GM23248 (cell line): Measurements from ENCODE around the gene TMEM181. TPM values are rescaled to one million over a fixed set of nuclear protein-coding genes. Genes with fewer than 3 reads are reported as not detected.
A peak's percentile ranks its signal among the peaks of the same experiment; 100 is the strongest.

Experiments
- DNase-seq: peaks from one replicate; pipeline ENCODE4 v3.0.0-alpha.2; 2015
- H2AFZ ChIP-seq: fragments of 200-600 bp; sonication (generic); 2 replicates; pipeline ENCODE4 v1.6.1; 2016; ENCODE audit warnings: antibody characterized with exemption
- H3F3A ChIP-seq: fragments of 200-600 bp; sonication (generic); 2 replicates; pipeline ENCODE4 v1.6.1; 2016; ENCODE audit warnings: mild to moderate bottlenecking, antibody characterized with exemption, mixed run types; ENCODE audit not compliant: insufficient read depth
- H3K27ac ChIP-seq: fragments of 200-600 bp; sonication (generic); 2 replicates; pipeline ENCODE4 v1.5.1; 2016; ENCODE audit warnings: mild to moderate bottlenecking
- H3K27me3 ChIP-seq: fragments of 200-600 bp; sonication (generic); replicated peaks from 2 replicates; pipeline ENCODE4 v1.6.1; 2016; ENCODE audit warnings: mild to moderate bottlenecking; ENCODE audit not compliant: insufficient read depth
- H3K36me3 ChIP-seq: fragments of 200-600 bp; sonication (generic); 2 replicates; pipeline ENCODE4 v1.6.1; 2016; ENCODE audit warnings: low read depth, mild to moderate bottlenecking
- H3K4me1 ChIP-seq: fragments of 200-600 bp; sonication (generic); 2 replicates; pipeline ENCODE4 v1.6.1; 2016; ENCODE audit warnings: mild to moderate bottlenecking; ENCODE audit not compliant: insufficient read depth
- H3K4me2 ChIP-seq: fragments of 200-600 bp; sonication (generic); one replicate; pipeline ENCODE4 v1.6.1; 2016; ENCODE audit warnings: mild to moderate bottlenecking; ENCODE audit not compliant: unreplicated experiment
- H3K4me3 ChIP-seq: fragments of 200-600 bp; sonication (generic); 2 replicates; pipeline ENCODE4 v1.5.1; 2016; ENCODE audit warnings: mild to moderate bottlenecking
- H3K79me2 ChIP-seq: fragments of 200-600 bp; sonication (generic); 2 replicates; pipeline ENCODE4 v1.6.1; 2016; ENCODE audit warnings: mild to moderate bottlenecking; ENCODE audit not compliant: insufficient read depth
- H3K9ac ChIP-seq: fragments of 200-600 bp; sonication (generic); 2 replicates; pipeline ENCODE4 v1.6.1; 2016; ENCODE audit warnings: mild to moderate bottlenecking
- H3K9me2 ChIP-seq: fragments of 200-600 bp; sonication (generic); 2 replicates; pipeline ENCODE4 v1.6.1; 2016; ENCODE audit warnings: mixed run types, mild to moderate bottlenecking, moderate library complexity; ENCODE audit not compliant: insufficient read depth
- H3K9me3 ChIP-seq: fragments of 200-600 bp; sonication (generic); one replicate; pipeline ENCODE4 v1.6.1; 2017; ENCODE audit warnings: low read depth
- H4K20me1 ChIP-seq: fragments of 200-600 bp; sonication (generic); 2 replicates; pipeline ENCODE4 v1.6.0; 2016; ENCODE audit not compliant: insufficient read depth
- EZH2 ChIP-seq: fragments of 200-600 bp; sonication (generic); IDR thresholded peaks from 2 replicates; pipeline ENCODE4 v1.6.1; 2018; ENCODE audit warnings: antibody characterized with exemption, mild to moderate bottlenecking; ENCODE audit not compliant: insufficient read depth, poor library complexity, severe bottlenecking
- EZH2phosphoT487 ChIP-seq: fragments of 200-600 bp; sonication (generic); IDR thresholded peaks from 2 replicates; pipeline ENCODE4 v1.6.1; 2018; ENCODE audit warnings: antibody characterized with exemption, moderate library complexity, mild to moderate bottlenecking, low read depth; ENCODE audit not compliant: insufficient read depth
- WGBS, 2 experiments: methylation state at CpG; one replicate each; pipeline ENCODE4 v1.1.6; 2015 to 2017; ENCODE audit warnings: low lambda C conversion rate in 2 of 2, low coverage in 1 of 2; ENCODE audit errors: missing lambda C conversion rate in 2 of 2; 5-methylcytosine and 5-hydroxymethylcytosine counted together
- in situ Hi-C: fragments of 300-500 bp; cut with MboI; formaldehyde crosslinking; loops from 2 replicates; pipeline ENCODE4 v1.15.0; 2020
- polyA plus RNA-seq: library from polyadenylated mRNA; unstranded; fragments of >200 nt; fragmentation: Nextera tagmentation; extraction: Ambion mirVana; gene quantifications from 2 replicates; pipeline ENCODE4 v1.2.1, GENCODE V29; 2016
- total RNA-seq: library from RNA; depleted of rRNA; stranded (reverse); fragments of >200 nt; shearing (Covaris generic); gene quantifications from 2 replicates; pipeline ENCODE4 v1.2.3, GENCODE V29; 2014

The TMEM181 gene
- total and polyA plus RNA-seq, 2 experiments from 2014 or later = 30.7 to 52.6 TPM

DNA sequence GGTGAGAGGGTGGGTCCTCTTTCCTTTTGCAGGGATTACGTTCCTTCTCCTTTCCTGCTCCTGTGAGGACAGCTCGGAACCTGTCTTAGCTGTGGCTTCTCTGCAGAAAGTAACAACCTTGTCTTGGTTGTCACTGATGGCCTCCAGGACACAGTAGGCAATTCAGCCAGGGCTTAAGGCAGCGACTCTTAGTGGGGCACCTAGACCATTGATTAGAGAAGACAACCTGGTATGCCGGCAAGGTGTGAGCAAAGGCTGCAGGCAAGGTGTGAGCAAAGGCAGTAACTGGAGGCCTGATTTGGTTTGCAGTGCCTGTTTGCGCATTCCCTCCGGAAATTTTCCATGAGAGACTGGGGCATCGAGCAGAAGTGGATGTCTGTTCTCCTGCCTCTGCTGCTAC is 47.0 kb downstream of the TMEM181 start:
- Histone ChIP-seq H3F3A (no peaks in the 10 kb centered on the region), H3K4me3 (no peak overlapping the region), H3K9ac (no peak overlapping the region), H3K9me2 (no peaks in the 10 kb centered on the region), H4K20me1 (no peaks in the 10 kb centered on the region), H3K9me3 (no peaks in the 10 kb centered on the region), H3K27me3 (no peaks in the 10 kb centered on the region), H2AFZ (no peak overlapping the region), H3K4me2 (no peak overlapping the region), H3K4me1 (no peaks in the 10 kb centered on the region), H3K79me2 (peaks cover 19% of the 10 kb centered on the region), H3K27ac (no peak overlapping the region), H3K36me3 (peaks cover 6% of the 10 kb centered on the region; the same call in 1 of the 2 replicates)
- in situ Hi-C loops = loop anchor here (10.0 kb wide), 1 partner anchor 382 kb away; no protein-coding TSS in a partner anchor
- no peak for DNase-seq
- TF ChIP-seq EZH2phosphoT487 (no peak), EZH2 (no peak)
- WGBS, 2 experiments = 96 to 98% methylated on average over 7 of the region's 7 CpGs

DNA sequence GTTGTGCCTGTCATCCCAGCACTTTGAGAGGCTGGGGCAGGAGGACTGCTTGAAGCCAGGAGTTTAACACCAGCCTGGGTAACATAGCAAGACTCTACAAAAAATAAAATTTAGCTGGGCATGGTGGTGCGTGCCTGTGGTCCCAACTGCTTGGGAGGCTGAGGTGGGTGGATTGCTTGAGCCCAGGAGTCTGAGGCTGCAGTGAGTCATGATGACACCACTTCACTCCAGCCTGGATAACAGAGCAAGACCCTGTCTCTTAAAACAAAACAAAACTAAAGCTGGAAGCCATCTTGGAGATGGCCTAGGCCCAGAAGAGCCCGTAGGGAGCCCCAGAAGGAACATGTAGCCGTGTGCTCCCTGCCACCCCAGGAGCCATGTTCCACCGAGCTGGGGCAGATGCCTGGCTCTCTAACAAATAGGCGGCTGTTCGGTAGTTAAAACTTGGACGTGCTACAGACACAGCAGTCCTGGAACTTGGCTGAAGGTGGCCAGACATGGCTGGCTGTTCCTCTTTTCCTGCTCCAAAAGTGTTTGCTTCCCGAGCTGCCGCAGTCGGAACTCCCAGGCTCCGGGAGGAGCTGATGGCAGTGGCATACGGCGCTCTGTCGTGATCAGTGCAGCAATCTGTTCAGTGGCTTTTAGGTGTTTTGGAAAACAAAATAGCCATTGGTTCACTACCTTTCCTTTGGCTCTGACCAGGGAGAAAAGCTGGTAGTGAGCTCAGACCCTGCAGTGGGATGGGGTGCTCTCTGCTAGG is 47.7 kb downstream of the TMEM181 start:
- Histone ChIP-seq H3K36me3 (peaks cover 9% of the 10 kb centered on the region; the same call in 1 of the 2 replicates), H4K20me1 (no peaks in the 10 kb centered on the region), H3K27ac (no peak overlapping the region), H2AFZ (no peak overlapping the region), H3K9me2 (no peaks in the 10 kb centered on the region), H3K4me3 (no peak overlapping the region), H3K79me2 (peaks cover 13% of the 10 kb centered on the region), H3K9ac (no peak overlapping the region), H3K27me3 (no peaks in the 10 kb centered on the region), H3K9me3 (no peaks in the 10 kb centered on the region), H3F3A (no peaks in the 10 kb centered on the region), H3K4me1 (no peaks in the 10 kb centered on the region), H3K4me2 (no peak overlapping the region)
- TF ChIP-seq EZH2 (no peak), EZH2phosphoT487 (no peak)
- peak; percentile 4 for DNase-seq
- in situ Hi-C loops = loop anchor here (10.0 kb wide), 1 partner anchor 383 kb away; no protein-coding TSS in a partner anchor
- 96 to 98% methylated on average over 14 of the region's 14 CpGs for WGBS, 2 experiments

DNA sequence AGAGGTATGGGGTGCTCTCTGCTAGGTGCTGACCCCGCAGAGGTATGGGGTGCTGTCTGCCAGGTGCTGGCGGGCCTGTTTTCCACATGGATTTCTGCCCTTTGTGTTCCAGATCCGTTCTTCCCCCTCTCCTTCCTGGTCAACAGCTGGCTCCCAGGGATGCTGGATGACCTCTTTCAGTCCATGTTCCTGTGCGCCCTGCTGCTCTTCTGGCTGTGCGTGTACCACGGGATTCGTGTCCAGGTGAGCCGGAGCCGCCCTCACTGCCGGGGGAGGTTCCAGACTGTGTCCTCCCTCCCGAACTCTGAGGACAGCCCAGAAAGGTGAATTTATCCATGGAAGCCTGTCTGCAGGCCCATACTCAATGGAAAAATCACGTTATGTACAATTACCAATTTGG is 48.3 kb downstream of the TMEM181 start:
- TF ChIP-seq EZH2 (no peak), EZH2phosphoT487 (no peak)
- no peaks in the 10 kb centered on the region for H3K27me3 ChIP-seq

DNA sequence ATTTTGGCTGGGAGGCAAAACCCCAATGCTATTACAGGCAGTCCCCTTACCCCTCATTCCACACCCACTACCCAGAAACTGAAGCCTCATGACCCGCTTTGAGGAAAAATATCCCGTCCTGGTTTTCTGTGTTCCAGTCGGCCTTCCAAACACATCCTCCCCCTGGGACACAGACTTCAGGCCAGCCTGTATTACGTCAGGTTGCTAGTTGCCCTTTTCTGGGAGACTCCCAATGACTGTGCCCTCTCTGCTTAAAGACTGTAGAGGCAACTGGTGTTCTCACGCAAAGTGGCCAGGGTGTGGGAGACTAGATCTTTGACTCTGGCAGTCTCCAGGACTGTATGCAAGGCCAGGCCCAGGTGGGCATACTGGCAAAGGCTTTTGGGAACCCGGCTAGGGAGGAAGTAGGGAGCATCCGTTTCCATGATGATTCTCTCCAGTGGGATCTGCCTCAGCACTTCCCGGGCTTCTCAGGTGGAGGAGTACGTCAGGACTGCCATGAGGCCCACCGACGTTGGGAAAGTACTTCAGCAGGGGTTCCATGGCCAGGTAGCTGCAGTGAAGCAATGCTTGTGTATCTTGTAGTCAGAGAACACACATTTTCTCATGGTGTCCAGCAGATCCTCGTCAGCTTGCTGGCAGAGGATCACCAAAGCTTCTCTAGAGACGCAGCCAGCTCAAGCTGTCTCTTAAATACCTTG is 49.7 kb downstream of the TMEM181 start:
- Histone ChIP-seq H3K4me1 (no peaks in the 10 kb centered on the region), H3K4me2 (no peak overlapping the region), H3K4me3 (no peak overlapping the region), H3K9me2 (no peaks in the 10 kb centered on the region), H3K36me3 (peaks cover 18% of the 10 kb centered on the region), H3K9me3 (no peaks in the 10 kb centered on the region), H2AFZ (no peak overlapping the region), H4K20me1 (no peaks in the 10 kb centered on the region), H3K27me3 (no peaks in the 10 kb centered on the region), H3K9ac (no peak overlapping the region), H3K27ac (no peak overlapping the region), H3F3A (no peaks in the 10 kb centered on the region), H3K79me2 (peaks cover 5% of the 10 kb centered on the region; the same call in 1 of the 2 replicates)
- DNase-seq = no peak
- in situ Hi-C loops = loop anchor here (10.0 kb wide), 1 partner anchor 385 kb away; no protein-coding TSS in a partner anchor
- TF ChIP-seq EZH2 = no peak
- TF ChIP-seq EZH2phosphoT487 = no peak
- WGBS, 2 experiments = 97 to 98% methylated on average over 13 of the region's 13 CpGs

More for the DNA sequence above, 48.3 kb downstream of the TMEM181 start:
- DNase-seq = no peak
- Histone ChIP-seq H3K4me1 (no peaks in the 10 kb centered on the region), H3K9me3 (no peaks in the 10 kb centered on the region), H3K9me2 (no peaks in the 10 kb centered on the region), H4K20me1 (no peaks in the 10 kb centered on the region), H3K4me2 (no peak overlapping the region), H3K27ac (no peak overlapping the region), H3K36me3 (peaks cover 13% of the 10 kb centered on the region; the same call in 1 of the 2 replicates), H3K4me3 (no peak overlapping the region), H2AFZ (no peak overlapping the region), H3K9ac (no peak overlapping the region), H3K79me2 (peaks cover 11% of the 10 kb centered on the region), H3F3A (no peaks in the 10 kb centered on the region)
- in situ Hi-C loops = loop anchor here (10.0 kb wide), 1 partner anchor 383 kb away; no protein-coding TSS in a partner anchor
- 96 to 97% methylated on average over 12 of the region's 12 CpGs for WGBS, 2 experiments
